ENCODE results near the gene ZNF221.

The ZNF221 gene

DNA sequence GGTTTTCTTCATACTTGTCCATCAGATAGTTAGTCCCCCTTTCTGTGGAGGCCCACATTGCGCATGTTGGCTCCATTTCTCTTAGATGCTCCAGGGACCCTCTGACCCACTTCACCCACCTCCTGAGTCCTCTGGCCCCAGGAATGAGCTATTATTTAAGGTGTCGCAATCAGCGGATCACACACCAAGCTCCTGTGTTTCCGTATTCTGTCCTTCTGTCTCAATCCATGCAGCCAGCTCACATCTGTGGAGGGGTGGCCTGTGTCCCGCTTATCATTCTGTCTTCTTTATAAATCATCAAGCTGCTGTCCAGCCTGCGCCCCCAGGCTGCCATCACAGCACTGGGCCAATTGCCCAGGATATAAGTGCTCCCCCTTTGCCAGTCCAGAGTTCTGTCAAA is 56.4 kb downstream of the ZNF221 start:
- H3K9ac ChIP-seq (ENCODE audit: low read length), result no peak overlapping the region
- H3K79me2 ChIP-seq (ENCODE audit: insufficient read depth, low read length), result peaks cover 4% of the 10 kb centered on the region; the same call in 1 of the 2 replicates
- no peak overlapping the region for H3K4me3 ChIP-seq (ENCODE audit: insufficient read depth, low read length, poor library complexity, severe bottlenecking)
- H3F3A ChIP-seq (ENCODE audit: insufficient read depth), result no peaks in the 10 kb centered on the region
- no peak overlapping the region for H3K27ac ChIP-seq (ENCODE audit: low read depth, low read length)
- peaks cover 46% of the 10 kb centered on the region for H3K36me3 ChIP-seq (ENCODE audit: low read length)
- H3K9me2 ChIP-seq (replicated peaks; ENCODE audit: insufficient read depth, low read length), result no peaks in the 10 kb centered on the region
- H3K9me3 ChIP-seq (ENCODE audit: insufficient read depth, low read length), result peaks cover 11% of the 10 kb centered on the region; the same call in 1 of the 2 replicates
- no peaks in the 10 kb centered on the region for H3K27me3 ChIP-seq (ENCODE audit: low read length)
- no peak overlapping the region for H2AFZ ChIP-seq (ENCODE audit: low read depth, low read length, severe bottlenecking)
- H3K4me2 ChIP-seq (ENCODE audit: low read depth, low read length, poor library complexity, severe bottlenecking), result no peak overlapping the region
- no peaks in the 10 kb centered on the region for H4K20me1 ChIP-seq (ENCODE audit: low read depth, low read length)
- TF ChIP-seq, protein P1, sequence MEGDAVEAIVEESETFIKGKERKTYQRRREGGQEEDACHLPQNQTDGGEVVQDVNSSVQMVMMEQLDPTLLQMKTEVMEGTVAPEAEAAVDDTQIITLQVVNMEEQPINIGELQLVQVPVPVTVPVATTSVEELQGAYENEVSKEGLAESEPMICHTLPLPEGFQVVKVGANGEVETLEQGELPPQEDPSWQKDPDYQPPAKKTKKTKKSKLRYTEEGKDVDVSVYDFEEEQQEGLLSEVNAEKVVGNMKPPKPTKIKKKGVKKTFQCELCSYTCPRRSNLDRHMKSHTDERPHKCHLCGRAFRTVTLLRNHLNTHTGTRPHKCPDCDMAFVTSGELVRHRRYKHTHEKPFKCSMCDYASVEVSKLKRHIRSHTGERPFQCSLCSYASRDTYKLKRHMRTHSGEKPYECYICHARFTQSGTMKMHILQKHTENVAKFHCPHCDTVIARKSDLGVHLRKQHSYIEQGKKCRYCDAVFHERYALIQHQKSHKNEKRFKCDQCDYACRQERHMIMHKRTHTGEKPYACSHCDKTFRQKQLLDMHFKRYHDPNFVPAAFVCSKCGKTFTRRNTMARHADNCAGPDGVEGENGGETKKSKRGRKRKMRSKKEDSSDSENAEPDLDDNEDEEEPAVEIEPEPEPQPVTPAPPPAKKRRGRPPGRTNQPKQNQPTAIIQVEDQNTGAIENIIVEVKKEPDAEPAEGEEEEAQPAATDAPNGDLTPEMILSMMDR (IDR thresholded peaks at IDR 0.05; ENCODE audit: insufficient read depth, low read length, poor library complexity, severe bottlenecking), result no peak
- no peak for TF ChIP-seq EZH2phosphoT487 (conservative IDR thresholded peaks at IDR 0.05; ENCODE audit: low read length)

DNA sequence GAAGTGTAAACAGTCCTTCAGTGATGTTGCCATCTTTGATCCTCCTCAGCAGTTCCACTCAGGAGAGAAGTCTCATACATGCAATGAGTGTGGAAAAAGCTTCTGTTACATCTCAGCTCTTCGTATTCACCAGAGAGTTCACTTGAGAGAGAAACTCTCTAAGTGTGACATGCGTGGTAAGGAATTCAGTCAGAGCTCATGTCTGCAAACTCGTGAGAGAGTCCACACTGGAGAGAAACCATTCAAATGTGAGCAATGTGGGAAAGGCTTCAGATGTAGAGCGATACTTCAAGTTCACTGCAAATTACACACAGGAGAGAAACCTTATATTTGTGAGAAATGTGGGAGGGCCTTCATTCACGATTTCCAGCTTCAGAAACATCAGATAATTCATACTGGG is 59.4 kb downstream of the ZNF221 start:
- Histone ChIP-seq H3K27me3 (ENCODE audit: low read length) (no peaks in the 10 kb centered on the region), H3F3A (ENCODE audit: insufficient read depth) (no peaks in the 10 kb centered on the region), H2AFZ (ENCODE audit: low read depth, low read length, severe bottlenecking) (no peak overlapping the region), H3K36me3 (ENCODE audit: low read length) (peaks cover 46% of the 10 kb centered on the region), H3K9me3 (ENCODE audit: insufficient read depth, low read length) (peaks cover 18% of the 10 kb centered on the region; the same call in 1 of the 2 replicates), H3K4me2 (ENCODE audit: low read depth, low read length, poor library complexity, severe bottlenecking) (no peak overlapping the region), H3K27ac (ENCODE audit: low read depth, low read length) (no peak overlapping the region), H3K79me2 (ENCODE audit: insufficient read depth, low read length) (no peaks in the 10 kb centered on the region), H3K4me3 (ENCODE audit: insufficient read depth, low read length, poor library complexity, severe bottlenecking) (no peak overlapping the region), H4K20me1 (ENCODE audit: low read depth, low read length) (no peaks in the 10 kb centered on the region), H3K9me2 (replicated peaks; ENCODE audit: insufficient read depth, low read length) (no peaks in the 10 kb centered on the region), H3K9ac (ENCODE audit: low read length) (no peak overlapping the region)
- TF ChIP-seq, protein P1 (IDR thresholded peaks at IDR 0.05; ENCODE audit: insufficient read depth, low read length, poor library complexity, severe bottlenecking), result no peak
- no peak for TF ChIP-seq EZH2phosphoT487 (conservative IDR thresholded peaks at IDR 0.05; ENCODE audit: low read length)

All from SU-DHL-6 (cell line).